GM19238 (cell line): ENCODE measurements around the gene ANKEF1.
"Not testable (repeated sequence)": the region's sequence is repeated elsewhere in the genome, so short reads cannot be mapped to it uniquely, and the experiment has no call there.

Source experiments
- DNase-seq: peaks from one replicate; pipeline ENCODE4 v3.0.0; 2011; ENCODE audit warnings: low spot score; ENCODE audit not compliant: insufficient read length

ANKEF1 gene

DNA sequence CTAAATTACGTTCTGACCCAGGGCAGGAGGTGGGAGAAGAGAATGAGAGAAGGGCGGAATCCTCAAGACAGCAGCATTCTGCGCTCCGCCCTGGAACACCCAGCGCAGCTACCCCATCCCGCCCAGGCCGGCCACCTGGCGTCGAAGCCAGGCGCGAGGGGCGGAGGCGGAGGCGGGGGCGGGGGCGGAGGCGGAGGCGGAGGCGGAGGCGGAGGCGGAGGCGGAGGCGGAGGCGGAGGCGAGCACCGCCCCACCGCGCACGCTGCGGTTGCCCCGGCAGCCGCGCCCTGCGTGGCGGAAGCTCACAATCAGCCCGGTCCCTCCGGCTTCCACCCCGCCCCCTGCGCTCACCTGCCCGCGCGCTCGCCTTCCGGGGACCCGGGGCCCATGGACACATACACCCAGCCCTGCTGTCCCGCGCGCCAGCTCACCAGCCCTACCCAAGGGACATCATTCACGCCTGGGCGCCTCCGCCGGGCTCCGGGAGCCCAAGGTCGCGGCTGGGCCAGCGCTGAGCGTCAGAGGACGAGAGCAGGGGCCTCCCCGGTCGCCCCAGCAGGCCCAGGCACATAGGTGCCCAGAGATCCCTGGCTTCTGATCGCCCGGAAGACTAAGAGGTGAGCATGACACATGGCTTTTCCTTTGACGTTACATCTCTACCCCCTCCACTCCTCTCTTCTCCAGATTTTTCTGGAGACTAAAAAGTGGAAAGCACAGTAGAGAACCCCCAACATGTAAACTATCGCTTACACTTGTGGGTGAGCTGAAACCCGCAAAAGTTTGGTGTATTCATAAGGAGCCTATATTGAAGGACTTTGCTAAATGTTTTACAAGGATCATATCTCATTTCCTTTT is at the start of gene ANKEF1:
ANKEF1 (plus strand) TSS at position 271 of the 855 bp plus-strand sequence. CDS start 3,315 bp downstream, outside the sequence.
- DNase-seq, result peak; percentile 66

DNA sequence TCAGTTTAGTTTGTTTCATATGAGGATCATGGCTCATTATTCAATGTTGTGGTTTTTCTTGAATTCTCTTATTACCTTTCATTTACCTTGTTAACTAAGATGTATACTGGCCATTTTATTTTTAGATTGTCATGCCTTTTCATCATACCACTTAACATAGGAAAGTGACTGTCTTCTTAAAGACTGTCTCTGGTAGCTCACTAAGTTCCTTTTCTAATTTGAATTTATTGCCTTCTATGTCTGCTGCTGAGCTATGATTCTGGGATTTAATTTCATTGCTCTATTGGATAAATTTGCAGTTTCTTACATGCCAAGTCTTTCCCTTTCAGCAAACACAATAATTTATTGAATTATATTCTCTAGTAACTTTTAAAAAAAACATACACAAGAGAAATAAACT is 49.5 kb upstream of the ANKEF1 start:
- no peak for DNase-seq

DNA sequence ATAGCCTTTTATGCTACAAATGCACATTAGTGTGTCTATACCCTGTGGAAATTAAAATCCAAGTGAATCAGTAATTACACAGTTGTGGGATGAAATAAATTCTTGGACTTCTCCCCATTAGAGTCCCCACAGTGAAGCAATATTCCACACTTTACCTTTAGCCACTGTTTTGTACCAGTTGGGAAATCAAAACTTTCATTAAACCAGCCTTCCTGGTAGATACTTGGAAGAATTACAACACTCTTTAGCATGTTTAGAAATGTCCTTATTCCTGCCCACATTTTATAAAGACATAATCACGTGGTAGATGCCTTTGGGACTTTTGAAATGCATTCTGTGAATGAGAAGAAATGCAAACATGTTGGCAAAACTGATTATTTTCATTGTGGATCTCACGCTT is 49.0 kb upstream of the ANKEF1 start:
- DNase-seq, result no peak

DNA sequence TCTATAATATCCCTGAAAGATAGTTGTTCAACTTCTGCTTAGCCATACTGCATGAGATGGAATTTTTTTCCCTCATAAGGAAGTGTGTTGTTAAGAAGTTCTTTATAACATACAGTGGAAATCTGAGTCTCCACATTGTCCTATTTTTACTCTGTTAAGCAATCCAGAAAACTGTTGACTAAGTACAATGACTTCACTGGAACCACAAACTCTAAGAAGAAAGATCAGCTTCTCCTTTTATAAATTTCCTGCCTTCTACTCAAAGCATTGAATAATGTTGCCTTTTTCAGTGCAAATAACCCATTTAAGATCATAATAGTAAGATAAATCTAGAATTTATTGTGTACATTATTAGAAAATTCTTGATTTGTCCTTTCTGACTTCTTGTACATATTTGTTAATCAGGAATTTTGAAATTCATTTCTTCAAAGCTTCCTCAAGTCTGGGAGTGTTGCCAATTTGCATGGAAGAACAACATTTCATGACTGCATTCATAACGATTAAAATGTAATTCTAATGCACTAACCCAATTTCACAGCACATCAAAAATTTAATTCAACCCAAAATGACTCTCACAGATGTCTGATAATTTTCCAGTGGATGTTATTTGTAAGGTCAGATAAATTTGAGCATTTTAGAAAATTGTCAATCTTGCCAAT is 45.6 kb upstream of the ANKEF1 start:
- no peak for DNase-seq

DNA sequence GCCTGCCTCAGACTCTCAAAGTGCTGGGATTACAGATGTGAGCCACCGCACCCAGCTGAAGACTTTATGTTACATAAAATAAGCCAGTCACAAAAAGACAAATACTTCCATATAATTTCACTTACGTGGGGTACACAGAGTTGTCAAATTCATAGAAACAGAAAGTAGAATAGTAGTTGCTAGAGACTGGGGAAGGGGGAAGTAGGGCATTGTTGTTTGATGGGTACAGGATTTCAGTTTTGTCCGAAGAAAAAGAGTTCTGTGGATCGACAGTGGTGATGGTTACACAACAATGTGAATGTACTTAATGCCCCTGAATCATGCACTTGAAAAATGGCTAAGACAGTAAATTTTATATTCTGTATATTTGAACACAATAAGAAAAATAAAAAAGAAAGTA is 41.6 kb upstream of the ANKEF1 start:
- DNase-seq, result no peak

DNA sequence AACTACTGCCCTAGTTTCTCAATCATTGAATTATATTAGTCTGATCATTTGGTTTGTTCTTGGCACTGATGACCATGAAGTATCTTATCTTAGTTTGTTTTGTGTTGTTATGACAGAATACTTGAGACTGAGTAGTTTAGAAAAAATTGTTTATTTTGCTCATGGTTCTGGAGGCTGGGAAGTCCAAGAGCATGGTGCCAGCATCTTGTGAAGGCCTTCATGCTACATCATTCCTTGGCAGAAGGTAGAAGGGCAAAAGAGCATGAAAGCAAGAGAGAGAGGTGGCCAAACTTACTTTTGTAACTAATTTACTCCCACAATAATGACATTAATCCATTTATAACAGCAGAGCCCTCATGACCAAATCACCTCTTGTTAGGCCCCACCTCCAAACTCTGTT is 40.1 kb upstream of the ANKEF1 start:
- no peak for DNase-seq

DNA sequence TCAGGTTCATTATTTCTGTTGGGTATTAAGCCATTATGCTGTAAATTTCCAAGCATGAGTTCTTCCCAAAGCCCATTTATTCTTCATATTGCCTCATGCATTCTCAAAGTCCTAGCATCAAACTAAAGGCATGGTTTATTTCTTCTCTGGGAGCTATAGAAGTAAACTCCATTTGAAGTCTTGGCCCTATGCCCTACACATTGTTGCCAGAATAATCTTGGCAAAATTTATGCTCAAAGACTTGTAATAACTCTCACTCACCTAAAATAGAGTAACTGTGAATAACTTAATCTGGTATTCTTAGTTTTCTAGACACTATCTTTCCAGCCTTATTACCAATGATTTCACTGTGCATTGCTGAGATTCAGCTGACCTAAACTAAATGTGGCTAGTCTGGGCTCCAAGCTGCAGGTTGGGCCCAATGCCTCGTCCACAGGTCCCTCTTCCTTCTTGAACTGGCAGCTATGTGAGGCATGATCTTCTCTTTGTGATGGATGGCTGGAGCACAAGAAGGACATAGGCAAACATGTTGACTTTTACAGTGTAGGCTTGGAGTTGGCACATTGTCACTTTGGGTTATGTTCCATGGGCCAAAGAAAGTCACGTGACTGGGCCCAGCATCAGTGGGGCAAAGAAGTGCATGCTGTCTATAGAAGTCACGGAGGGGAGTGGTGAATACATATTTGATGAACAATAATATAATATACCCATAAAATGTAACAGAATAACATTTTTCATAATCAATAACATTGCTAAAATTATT is 39.1 kb upstream of the ANKEF1 start:
- no peak for DNase-seq

DNA sequence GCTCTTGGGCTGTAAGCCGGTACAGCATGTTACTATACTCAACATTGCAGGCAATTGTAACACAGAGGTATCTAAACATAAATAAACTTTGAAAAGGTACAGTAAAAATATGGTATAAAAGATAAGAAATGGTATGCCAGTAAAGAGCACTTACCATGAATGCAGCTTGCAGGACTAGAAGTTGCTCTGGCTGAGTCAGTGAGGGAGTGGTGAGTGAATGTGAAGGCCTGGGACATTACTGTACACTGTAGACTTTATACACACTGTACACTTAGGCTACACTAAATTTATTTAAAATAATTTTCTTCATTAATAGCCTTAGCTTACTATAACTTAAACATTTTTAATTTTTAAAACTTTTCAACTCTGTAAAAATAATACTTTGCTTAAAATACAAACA is 37.8 kb upstream of the ANKEF1 start:
- no peak for DNase-seq

DNA sequence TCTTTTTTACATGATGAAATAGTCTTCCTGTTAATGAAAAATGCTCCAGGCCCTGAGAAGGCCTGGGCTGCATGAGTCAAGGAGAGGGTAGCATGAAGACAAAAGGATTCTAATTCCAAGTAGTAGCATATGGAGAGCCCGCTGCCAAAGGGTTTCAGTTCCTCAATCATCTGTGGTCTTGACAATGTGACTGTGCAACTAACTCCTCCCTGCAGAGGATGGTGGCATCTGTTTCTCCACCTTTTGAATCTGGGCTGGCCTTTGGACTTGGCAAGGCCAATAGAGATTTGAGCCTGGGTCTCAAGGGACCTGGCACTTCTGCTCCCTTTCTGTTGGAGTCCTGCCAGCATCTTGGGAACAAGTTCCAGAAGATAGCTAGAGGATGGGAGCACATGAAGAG is 35.1 kb upstream of the ANKEF1 start:
- DNase-seq, result no peak

DNA sequence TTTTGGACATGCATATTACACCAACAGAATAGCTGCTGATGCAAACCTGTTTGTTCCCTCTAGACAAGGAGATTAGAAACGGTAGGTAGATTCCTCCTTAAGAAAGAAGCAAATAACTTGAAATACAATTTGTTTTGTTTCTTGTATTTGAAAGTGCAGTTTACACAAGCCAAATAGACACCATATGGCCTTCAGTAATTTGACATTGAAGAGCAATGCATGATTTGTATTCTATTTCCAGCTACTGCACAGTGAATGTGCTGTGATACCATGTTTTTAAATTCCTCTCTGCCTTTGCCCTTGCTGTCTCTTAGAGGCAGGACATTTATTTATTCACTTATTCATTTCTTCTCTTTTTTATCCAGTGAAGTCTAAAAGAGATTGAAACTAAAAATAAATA is 31.9 kb upstream of the ANKEF1 start:
- no peak for DNase-seq

DNA sequence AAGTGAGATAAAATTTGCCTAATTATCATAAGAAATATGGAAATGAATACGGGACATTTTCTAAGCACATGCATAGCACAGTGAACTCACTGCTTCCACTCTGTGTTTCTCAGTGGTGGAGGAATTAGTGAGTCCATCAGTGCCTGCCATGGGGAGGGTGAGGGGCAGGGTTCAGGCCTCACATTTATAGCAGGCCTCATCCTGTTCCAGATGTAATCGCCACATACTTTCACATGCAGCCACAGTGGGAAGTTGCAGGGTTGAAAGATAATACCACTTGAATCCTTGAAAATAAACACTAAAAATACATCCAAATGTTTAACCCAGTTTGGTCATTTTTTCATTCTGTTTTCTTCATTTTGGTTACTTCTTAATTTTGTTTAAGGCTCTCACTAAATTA is 29.9 kb upstream of the ANKEF1 start:
- no peak for DNase-seq

DNA sequence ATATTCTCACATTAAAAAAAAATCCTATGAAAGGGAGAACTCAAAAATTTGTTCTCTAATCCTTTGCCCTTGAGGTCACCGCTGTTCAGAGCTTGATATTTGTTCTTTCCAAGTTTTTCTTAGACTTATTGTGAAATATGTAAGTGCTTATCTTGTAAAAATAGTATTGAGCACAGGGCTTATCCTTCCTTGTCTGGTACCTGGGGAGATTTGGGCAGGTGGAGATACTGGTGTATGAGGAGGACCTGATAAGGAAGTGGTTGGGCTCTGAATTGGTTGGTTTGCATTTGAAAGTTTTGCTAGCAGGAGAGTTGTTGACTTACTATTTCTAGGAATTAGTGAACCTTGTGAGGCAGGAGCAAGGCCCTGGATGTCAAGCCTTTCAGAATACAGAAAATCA is 28.9 kb upstream of the ANKEF1 start:
- DNase-seq, result no peak

DNA sequence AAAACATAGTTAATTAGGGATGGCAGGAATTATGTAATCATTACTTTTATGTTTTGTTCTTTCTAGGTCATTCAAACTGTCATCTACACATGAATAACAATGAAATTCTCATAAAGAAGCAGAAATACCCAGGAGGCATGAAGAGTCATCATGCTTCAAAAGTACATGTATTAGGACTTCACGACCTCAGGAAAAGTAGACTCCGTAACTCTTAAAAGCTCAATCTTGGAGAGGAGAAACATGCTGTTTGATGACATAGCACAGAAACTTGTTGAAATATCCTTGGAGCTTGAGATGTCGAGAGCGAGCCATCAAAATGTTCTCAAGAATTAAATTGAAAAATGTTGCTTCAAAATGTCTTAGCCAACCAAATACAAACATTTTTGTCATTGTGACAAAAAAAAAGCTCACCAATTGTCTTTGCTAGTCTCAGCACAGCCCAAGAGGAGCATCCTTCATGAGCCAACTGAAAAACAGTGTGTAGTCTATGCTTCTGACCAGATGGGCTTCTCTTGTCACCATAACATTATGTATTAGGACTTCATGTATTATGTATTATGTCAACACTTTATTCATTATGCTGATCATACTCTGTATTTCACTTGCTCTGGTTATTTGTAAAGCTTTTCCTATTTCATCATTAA is 28.2 kb upstream of the ANKEF1 start:
- DNase-seq, result no peak

DNA sequence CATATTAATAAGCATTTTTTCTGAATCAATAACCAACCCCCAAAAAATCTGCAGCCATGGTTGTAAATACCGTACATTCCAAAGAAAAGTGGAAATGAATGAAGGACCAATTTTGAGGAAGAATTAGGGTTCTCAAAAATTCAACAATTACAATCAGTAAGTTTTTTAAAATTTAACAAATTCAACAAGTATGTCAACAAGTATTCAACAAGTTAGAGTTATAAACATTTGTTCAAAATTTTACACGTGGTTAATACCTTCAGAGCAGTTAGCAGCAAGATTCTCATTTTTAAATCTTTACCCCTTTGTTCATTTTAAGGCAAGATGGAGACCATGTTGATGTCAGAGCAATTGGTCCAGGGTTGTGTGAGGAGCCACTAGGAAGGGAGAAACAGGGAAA is 27.6 kb upstream of the ANKEF1 start:
- DNase-seq, result no peak

DNA sequence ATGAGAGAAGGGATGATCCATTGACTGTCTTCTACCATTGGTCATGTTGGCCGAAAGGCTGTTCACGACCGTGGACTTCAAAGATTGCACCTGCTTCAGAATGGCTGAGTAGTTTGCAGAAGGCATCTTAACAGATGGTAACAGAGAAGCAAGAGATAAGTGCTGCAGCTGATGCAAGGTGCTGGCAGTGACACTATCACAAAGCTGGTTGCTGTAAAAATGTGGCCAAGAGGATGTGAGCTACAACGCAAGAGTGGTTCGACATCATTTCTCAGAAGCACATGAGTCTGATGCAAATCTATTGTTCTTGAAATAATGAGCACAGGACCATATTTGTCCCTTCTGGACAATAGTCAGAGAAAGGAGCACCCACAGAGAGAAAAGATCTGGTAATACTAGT is 27.0 kb upstream of the ANKEF1 start:
- DNase-seq, result no peak

DNA sequence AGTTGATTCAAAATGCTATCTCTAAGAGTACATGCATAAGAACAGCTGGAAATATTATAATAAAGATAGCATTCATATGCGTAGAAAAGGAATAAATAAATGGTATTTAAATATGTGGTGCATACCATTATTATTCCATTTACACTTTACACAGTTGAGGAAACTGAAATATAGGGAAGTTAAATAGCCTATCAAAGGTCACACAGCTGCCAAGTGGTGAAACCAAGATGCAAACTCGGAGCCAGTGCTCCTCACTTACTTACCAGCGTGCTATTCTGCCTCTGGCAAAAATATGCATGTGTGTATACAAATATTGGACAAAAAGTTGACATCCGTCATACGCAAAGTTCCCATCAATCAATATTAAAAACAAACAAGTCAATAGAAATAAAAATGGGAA is 22.3 kb upstream of the ANKEF1 start:
- no peak for DNase-seq

DNA sequence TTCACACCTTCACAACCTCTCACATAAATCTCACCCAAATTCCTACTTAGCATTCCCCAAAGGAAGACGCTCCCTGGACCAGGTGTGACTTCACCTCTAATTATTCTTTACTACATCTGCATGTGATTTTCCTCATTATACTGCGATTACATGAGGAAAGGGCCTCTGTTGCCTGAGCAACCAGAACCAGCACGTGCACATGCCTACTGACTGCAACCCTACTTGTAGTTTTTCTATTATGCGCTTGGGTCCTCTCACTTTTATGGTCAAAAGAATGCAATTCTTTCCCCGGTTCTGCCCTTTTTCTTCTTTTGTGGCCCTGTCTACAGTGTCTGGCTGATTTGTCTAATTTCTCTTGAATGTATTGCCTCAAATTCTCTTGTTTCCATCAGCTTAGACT is 20.4 kb upstream of the ANKEF1 start:
- DNase-seq, result no peak

DNA sequence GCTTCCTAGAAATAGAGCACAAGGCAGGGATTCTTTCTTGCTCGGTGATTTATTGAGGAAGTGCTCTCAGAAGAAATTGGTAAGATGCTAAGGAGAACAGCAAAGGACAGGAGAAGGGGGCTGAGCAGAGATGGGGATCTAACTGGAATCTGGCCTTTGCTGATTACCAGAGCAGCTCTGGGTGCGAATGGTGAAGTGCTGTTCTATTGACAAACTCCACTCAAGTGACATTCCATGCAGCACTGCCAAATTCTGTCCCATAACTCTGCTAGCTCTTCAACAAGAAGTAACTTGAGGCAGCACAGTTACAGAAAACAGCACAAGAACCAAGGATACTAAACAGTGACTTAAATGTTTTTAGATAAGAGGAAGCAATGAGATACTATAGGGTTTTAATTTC is 13.8 kb upstream of the ANKEF1 start:
- DNase-seq, result no peak

DNA sequence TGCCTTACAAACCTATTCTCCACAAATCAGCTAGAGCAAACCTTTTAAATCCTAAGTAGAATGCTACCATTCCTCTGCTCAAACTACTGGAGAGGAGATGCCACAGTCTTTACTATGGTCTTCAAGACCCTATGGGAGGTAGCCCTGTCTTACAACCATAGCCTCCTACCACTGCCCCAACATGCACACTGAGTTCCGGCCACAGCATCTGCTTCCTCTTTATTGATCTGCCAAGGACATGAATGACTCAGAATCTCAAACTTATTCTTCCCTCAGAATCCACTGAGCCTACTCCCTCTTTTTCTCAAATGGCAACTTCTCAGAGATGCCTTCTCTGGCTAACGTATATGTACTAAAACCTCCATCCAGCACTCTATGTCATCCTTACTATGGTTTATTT is 12.2 kb upstream of the ANKEF1 start:
- DNase-seq, result no peak

DNA sequence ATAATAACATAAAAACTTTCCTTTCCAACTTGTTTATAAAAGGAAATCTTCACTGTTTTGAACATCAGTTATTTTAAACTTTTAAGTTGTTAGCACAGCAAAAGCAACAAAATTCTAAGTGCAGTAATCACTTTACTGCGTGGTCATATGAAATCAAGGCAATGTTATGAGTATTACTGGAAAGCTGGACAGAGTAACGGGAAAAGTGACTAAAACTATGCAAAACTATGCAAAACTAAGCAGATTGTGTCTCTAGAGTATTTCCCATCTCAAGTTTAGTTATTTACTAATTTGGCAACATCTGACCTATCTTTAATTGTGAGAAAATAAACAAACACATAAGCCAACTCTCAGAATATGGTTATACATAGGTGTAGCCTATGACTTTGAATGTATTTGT is 10.9 kb upstream of the ANKEF1 start:
- DNase-seq, result no peak

DNA sequence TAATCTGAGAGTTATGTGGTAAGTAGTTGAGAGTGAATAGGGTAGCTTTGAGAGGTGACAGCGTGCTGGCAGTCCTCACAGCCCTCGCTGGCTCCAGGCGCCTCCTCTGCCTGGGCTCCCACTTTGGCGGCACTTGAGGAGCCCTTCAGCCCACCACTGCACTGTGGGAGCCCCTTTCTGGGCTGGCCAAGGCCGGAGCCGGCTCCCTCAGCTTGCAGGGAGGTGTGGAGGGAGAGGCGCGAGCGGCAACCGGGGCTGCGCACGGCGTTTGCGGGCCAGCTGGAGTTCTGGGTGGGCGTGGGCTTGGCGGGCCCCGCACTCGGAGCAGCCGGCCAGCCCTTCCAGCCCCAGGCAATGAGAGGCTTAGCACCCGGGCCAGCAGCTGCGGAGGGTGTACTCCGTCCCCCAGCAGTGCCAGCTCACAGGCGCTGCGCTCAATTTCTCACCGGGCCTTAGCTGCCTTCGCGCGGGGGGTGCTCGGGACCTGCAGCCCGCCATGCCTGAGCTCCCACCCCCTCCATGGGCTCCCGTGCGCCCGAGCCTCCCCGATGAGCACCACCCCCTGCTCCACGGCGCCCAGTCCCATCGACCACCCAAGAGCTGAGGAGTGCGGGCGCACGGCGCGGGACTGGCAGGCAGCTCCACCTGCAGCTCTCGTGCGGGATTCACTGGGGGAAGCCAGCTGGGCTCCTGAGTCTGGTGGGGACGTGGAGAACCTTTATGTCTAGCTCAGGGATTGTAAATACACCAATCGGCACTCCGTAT is 3.2 kb upstream of the ANKEF1 start:
- DNase-seq, result not testable (repeated sequence)
